HepG2 (cell line): ENCODE results near the gene BOLL. TPM values are rescaled to one million over a fixed set of nuclear protein-coding genes. Genes with fewer than 3 reads are reported as not detected.

Experiments used
- ATF2 ChIP-seq: sonication (generic); formaldehyde crosslinking; IDR thresholded peaks from 2 replicates; pipeline ENCODE4 v1.4.0; 2020; ENCODE audit warnings: missing genetic modification reagents
- IRF2 ChIP-seq: IDR thresholded peaks from 2 replicates; pipeline ENCODE4 v1.6.1; 2018; ENCODE audit warnings: missing genetic modification reagents, missing compliant biosample characterization
- ISX ChIP-seq: sonication (generic); formaldehyde crosslinking; conservative IDR thresholded peaks from 2 replicates; pipeline ENCODE4 v1.5.0; 2020; ENCODE audit warnings: missing genetic modification reagents
- KLF13 ChIP-seq: sonication (generic); formaldehyde crosslinking; IDR thresholded peaks from 2 replicates; pipeline ENCODE4 v1.4.0; 2020; ENCODE audit warnings: mild to moderate bottlenecking, missing genetic modification reagents
- MAZ ChIP-seq, 2 experiments: sonication (generic) in 1 of 2; formaldehyde crosslinking in 1 of 2; IDR thresholded peaks; 2 replicates each; pipeline versions ENCODE4 v1.5.0 to v1.6.1; 2012 to 2020; ENCODE audit warnings: low read depth in 2 of 2, mild to moderate bottlenecking in 2 of 2, borderline replicate concordance in 1 of 2, improper control_type of control experiment in 1 of 2, low read length in 1 of 2, missing genetic modification reagents in 1 of 2, moderate library complexity in 1 of 2
- NFE2L2 ChIP-seq: fragments of 150-350 bp; IDR thresholded peaks from 2 replicates; pipeline ENCODE4 v1.6.1; 2014; ENCODE audit warnings: low read length
- REXO4 ChIP-seq: sonication (generic); formaldehyde crosslinking; IDR thresholded peaks from 2 replicates; pipeline ENCODE4 v1.8.0; 2022; ENCODE audit warnings: missing genetic modification reagents, mild to moderate bottlenecking, borderline replicate concordance
- SCMH1 ChIP-seq: sonication (generic); formaldehyde crosslinking; IDR thresholded peaks from 2 replicates; pipeline ENCODE4 v1.9.0; 2021; ENCODE audit warnings: missing genetic modification reagents, mild to moderate bottlenecking, borderline replicate concordance
- YEATS2 ChIP-seq: sonication (generic); formaldehyde crosslinking; IDR thresholded peaks from 2 replicates; pipeline ENCODE4 v1.4.0; 2020; ENCODE audit warnings: missing genetic modification reagents, borderline replicate concordance
- ZEB1 ChIP-seq: IDR thresholded peaks from 2 replicates; pipeline ENCODE4 v1.6.1; 2012; ENCODE audit warnings: mild to moderate bottlenecking, low read depth, inconsistent platforms; ENCODE audit not compliant: insufficient replicate concordance
- ZFP36L1 ChIP-seq: sonication (generic); formaldehyde crosslinking; IDR thresholded peaks from 2 replicates; pipeline ENCODE4 v1.8.0; 2022; ENCODE audit warnings: mild to moderate bottlenecking, missing genetic modification reagents, moderate library complexity
- ZFY ChIP-seq: sonication (generic); formaldehyde crosslinking; IDR thresholded peaks from 2 replicates; pipeline ENCODE4 v1.4.0; 2020; ENCODE audit warnings: missing genetic modification reagents
- ZNF343 ChIP-seq: sonication (generic); formaldehyde crosslinking; IDR thresholded peaks from 2 replicates; pipeline ENCODE4 v1.4.0; 2020; ENCODE audit warnings: mild to moderate bottlenecking, missing genetic modification reagents
- ZNF556 ChIP-seq: sonication (generic); formaldehyde crosslinking; IDR thresholded peaks from 2 replicates; pipeline ENCODE4 v1.4.0; 2020; ENCODE audit warnings: mild to moderate bottlenecking, missing genetic modification reagents, borderline replicate concordance
- ZSCAN25 ChIP-seq: sonication (generic); formaldehyde crosslinking; IDR thresholded peaks from 2 replicates; pipeline ENCODE4 v1.8.0; 2022; ENCODE audit warnings: mild to moderate bottlenecking, missing genetic modification reagents
- polyA plus RNA-seq, 8 experiments: library from polyadenylated mRNA; depleted of rRNA in 3 of 8; stranded (reverse) in 7 of 8; unstranded in 1 of 8; fragments of >200 nt; fragmentation: Illumina TruSeq in 4 of 8; extraction: Trizol in 4 of 8; gene quantifications; 2 replicates each; pipeline versions ENCODE4 v1.2.1 to v1.2.3, GENCODE V29; 2011 to 2016; ENCODE audit warnings: low read depth in 4 of 8, missing spikeins in 1 of 8, mixed read lengths in 1 of 8; ENCODE audit not compliant: insufficient read depth in 1 of 8
- total RNA-seq, 5 experiments: library from RNA; depleted of rRNA; stranded (reverse); fragments of >200 nt; fragmentation: Illumina TruSeq; extraction: Trizol; gene quantifications; 2 replicates each; pipeline ENCODE4 v1.2.3, GENCODE V29; 2016; ENCODE audit warnings: low read depth in 1 of 5
- TF ChIP-seq, protein P1 (sequence below): sonication (generic); formaldehyde crosslinking; IDR thresholded peaks from 2 replicates; pipeline ENCODE4 v1.4.0; 2020; ENCODE audit warnings: mild to moderate bottlenecking, missing genetic modification reagents

Gene BOLL
- total and polyA plus RNA-seq, 2 of the 13 experiments (the other 11 are each of a cell fraction or from before 2014, with no cell fraction given), result not detected

GRCh38 chr2:197705121-197705911 is 79.8 kb downstream of the BOLL start, which contains the start of gene MARS2 (continued):
- TF ChIP-seq REXO4 (CRISPR knock-in tag) (no peak), ZEB1 (no peak), IRF2 (CRISPR knock-in tag) (peak; percentile 83), ZFY (CRISPR knock-in tag) (peak; percentile 86), KLF13 (CRISPR knock-in tag) (peak; percentile 85), MAZ (IDR thresholded peaks at IDR 0.05; ENCODE audit: borderline replicate concordance, low read depth, low read length) (peak; percentile 86), MAZ (CRISPR knock-in tag; IDR thresholded peaks at IDR 0.05; ENCODE audit: low read depth) (peak; percentile 82), ISX (no peak), ATF2 (CRISPR knock-in tag) (peak; percentile 14; the same call in 1 of the 2 replicates), YEATS2 (peak; percentile 65), NFE2L2 (no peak), ZNF343 (peak; percentile 84; the same call in 1 of the 2 replicates), ZNF556 (CRISPR knock-in tag) (peak; percentile 53; the same call in 1 of the 2 replicates), ZFP36L1 (CRISPR knock-in tag) (peak; percentile 15; the same call in 1 of the 2 replicates), SCMH1 (CRISPR knock-in tag) (no peak), ZSCAN25 (CRISPR knock-in tag) (0 out of 2 replicates have a peak, but pooled peaks have one; percentile 23)
- TF ChIP-seq, protein P1, sequence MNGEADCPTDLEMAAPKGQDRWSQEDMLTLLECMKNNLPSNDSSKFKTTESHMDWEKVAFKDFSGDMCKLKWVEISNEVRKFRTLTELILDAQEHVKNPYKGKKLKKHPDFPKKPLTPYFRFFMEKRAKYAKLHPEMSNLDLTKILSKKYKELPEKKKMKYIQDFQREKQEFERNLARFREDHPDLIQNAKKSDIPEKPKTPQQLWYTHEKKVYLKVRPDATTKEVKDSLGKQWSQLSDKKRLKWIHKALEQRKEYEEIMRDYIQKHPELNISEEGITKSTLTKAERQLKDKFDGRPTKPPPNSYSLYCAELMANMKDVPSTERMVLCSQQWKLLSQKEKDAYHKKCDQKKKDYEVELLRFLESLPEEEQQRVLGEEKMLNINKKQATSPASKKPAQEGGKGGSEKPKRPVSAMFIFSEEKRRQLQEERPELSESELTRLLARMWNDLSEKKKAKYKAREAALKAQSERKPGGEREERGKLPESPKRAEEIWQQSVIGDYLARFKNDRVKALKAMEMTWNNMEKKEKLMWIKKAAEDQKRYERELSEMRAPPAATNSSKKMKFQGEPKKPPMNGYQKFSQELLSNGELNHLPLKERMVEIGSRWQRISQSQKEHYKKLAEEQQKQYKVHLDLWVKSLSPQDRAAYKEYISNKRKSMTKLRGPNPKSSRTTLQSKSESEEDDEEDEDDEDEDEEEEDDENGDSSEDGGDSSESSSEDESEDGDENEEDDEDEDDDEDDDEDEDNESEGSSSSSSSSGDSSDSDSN, result peak; percentile 96
